Loucy (cell line): ENCODE data around the gene CCDC38.

ENCODE experiments used
- H2AFZ ChIP-seq: fragments of 200-600 bp; sonication (generic); 2 replicates; pipeline ENCODE4 v1.6.0; 2016; ENCODE audit warnings: antibody characterized with exemption, mild to moderate bottlenecking, low read length, moderate library complexity
- H3F3A ChIP-seq: fragments of 200-600 bp; 2 replicates; pipeline ENCODE4 v1.6.0; 2016; ENCODE audit warnings: antibody characterized with exemption, low read depth, mild to moderate bottlenecking
- H3K27me3 ChIP-seq: fragments of 200-600 bp; sonication (generic); 2 replicates; pipeline ENCODE4 v1.6.1; 2014; ENCODE audit warnings: low read length, mild to moderate bottlenecking; ENCODE audit not compliant: insufficient read depth, poor library complexity, severe bottlenecking
- H3K36me3 ChIP-seq: fragments of 200-600 bp; sonication (generic); 2 replicates; pipeline ENCODE4 v1.6.1; 2016; ENCODE audit warnings: low read length; ENCODE audit not compliant: insufficient read depth
- H3K4me1 ChIP-seq: fragments of 200-600 bp; sonication (generic); 2 replicates; pipeline ENCODE4 v1.5.1; 2014; ENCODE audit warnings: low read length, mild to moderate bottlenecking; ENCODE audit not compliant: insufficient read depth, poor library complexity, severe bottlenecking
- H3K4me2 ChIP-seq: fragments of 200-600 bp; sonication (generic); 2 replicates; pipeline ENCODE4 v1.6.0; 2014; ENCODE audit warnings: antibody characterized with exemption, low read length, low read depth, mild to moderate bottlenecking; ENCODE audit not compliant: poor library complexity, severe bottlenecking
- H3K4me3 ChIP-seq: fragments of 200-600 bp; sonication (generic); 2 replicates; pipeline ENCODE4 v1.5.1; 2014; ENCODE audit warnings: low read length, mild to moderate bottlenecking, mixed read lengths; ENCODE audit not compliant: poor library complexity, severe bottlenecking
- H3K79me2 ChIP-seq: fragments of 200-600 bp; sonication (generic); 2 replicates; pipeline ENCODE4 v1.6.1; 2014; ENCODE audit warnings: low read length; ENCODE audit not compliant: insufficient read depth
- H3K9ac ChIP-seq: fragments of 200-600 bp; sonication (generic); 2 replicates; pipeline ENCODE4 v1.6.0; 2014; ENCODE audit warnings: mild to moderate bottlenecking, low read depth, low read length, moderate library complexity; ENCODE audit not compliant: poor library complexity, severe bottlenecking
- H3K9me2 ChIP-seq: fragments of 200-600 bp; sonication (generic); replicated peaks from 2 replicates; pipeline ENCODE4 v1.6.1; 2016; ENCODE audit warnings: low read depth, low read length, mixed read lengths
- H3K9me3 ChIP-seq: fragments of 200-600 bp; sonication (generic); 2 replicates; pipeline ENCODE4 v1.6.1; 2014; ENCODE audit warnings: mild to moderate bottlenecking, antibody characterized with exemption, low read length, low read depth; ENCODE audit not compliant: insufficient read depth
- H4K20me1 ChIP-seq: fragments of 200-600 bp; sonication (generic); 2 replicates; pipeline ENCODE4 v1.6.0; 2014; ENCODE audit warnings: antibody characterized with exemption, low read length, mild to moderate bottlenecking; ENCODE audit not compliant: insufficient read depth, poor library complexity, severe bottlenecking
- CTCF ChIP-seq: fragments of 200-600 bp; sonication (generic); conservative IDR thresholded peaks from 2 replicates; pipeline ENCODE4 v1.5.1; 2014; ENCODE audit warnings: mild to moderate bottlenecking, antibody characterized with exemption, low read length
- EZH2phosphoT487 ChIP-seq: fragments of 200-600 bp; IDR thresholded peaks from 2 replicates; pipeline ENCODE4 v1.6.1; 2018; ENCODE audit warnings: antibody characterized with exemption, mild to moderate bottlenecking, moderate library complexity, borderline replicate concordance

The CCDC38 gene

DNA sequence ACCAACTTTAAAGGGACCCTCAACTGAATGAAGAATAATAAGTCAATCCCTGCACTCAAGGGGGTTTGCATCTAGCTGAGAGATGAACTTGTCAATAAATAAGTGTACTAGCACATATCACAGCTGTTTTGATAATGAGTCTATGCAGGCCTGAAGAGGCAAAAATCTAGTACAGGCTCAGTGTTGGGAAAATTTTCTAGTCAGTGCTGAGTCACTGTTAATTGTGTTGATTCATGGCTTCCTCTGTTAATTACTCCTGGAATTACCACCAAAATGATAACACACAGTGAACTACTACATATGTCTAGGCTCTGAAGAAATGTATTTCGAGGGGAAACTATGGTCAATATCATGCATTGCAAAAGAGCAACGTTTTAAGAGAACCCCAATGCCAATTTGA is 64.8 kb downstream of the CCDC38 start:
- Histone ChIP-seq H3K9me2 (no peaks in the 10 kb centered on the region), H3K4me3 (no peak overlapping the region), H4K20me1 (no peaks in the 10 kb centered on the region), H3K4me1 (no peaks in the 10 kb centered on the region), H3K9me3 (no peaks in the 10 kb centered on the region), H3K9ac (no peak overlapping the region), H3K79me2 (no peaks in the 10 kb centered on the region), H3K36me3 (no peaks in the 10 kb centered on the region), H2AFZ (no peak overlapping the region), H3F3A (no peaks in the 10 kb centered on the region), H3K27me3 (no peaks in the 10 kb centered on the region), H3K4me2 (no peak overlapping the region)
- TF ChIP-seq CTCF: no peak
- TF ChIP-seq EZH2phosphoT487: no peak

- Histone ChIP-seq H4K20me1 (no peaks in the 10 kb centered on the region), H3K9me3 (no peaks in the 10 kb centered on the region), H3K9ac (no peak overlapping the region), H3K27me3 (no peaks in the 10 kb centered on the region), H3K4me2 (no peak overlapping the region), H3K9me2 (no peaks in the 10 kb centered on the region), H3K36me3 (no peaks in the 10 kb centered on the region; the same call in 1 of the 2 replicates), H3K4me3 (no peak overlapping the region), H3K4me1 (no peaks in the 10 kb centered on the region), H3F3A (no peaks in the 10 kb centered on the region), H2AFZ (no peak overlapping the region), H3K79me2 (no peaks in the 10 kb centered on the region)
- TF ChIP-seq EZH2phosphoT487 (no peak), CTCF (no peak)
These were observed 68.0 kb downstream of the CCDC38 start for GRCh38 chr12:95874452-95874851.

DNA sequence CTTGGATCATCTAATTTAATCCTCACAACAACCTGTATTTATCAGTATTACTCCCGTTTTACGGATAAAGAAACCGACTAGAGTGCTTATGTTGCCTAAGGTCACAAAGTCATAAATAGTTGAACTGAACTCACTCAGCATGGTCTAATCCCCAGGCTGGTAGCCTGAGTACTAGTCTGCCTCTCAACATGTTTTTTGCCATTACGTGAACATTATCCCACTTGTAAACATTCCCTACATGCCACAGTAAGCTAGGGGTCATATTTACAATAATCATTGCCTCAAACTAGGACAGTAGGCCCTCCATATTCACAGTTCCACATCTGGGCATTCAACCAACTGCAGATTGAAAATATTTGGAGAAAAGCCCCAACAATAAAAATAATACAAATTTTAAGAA is 71.5 kb downstream of the CCDC38 start:
- no peaks in the 10 kb centered on the region for H3K27me3 ChIP-seq
- H3K9me3 ChIP-seq: no peaks in the 10 kb centered on the region
- no peaks in the 10 kb centered on the region for H3K4me1 ChIP-seq
- H2AFZ ChIP-seq: no peak overlapping the region
- H3K4me2 ChIP-seq: no peak overlapping the region
- H4K20me1 ChIP-seq: no peaks in the 10 kb centered on the region
- H3K9ac ChIP-seq: no peak overlapping the region
- peaks cover 24% of the 10 kb centered on the region; the same call in 1 of the 2 replicates for H3K36me3 ChIP-seq
- H3F3A ChIP-seq: no peaks in the 10 kb centered on the region
- H3K79me2 ChIP-seq: no peaks in the 10 kb centered on the region
- H3K9me2 ChIP-seq: no peaks in the 10 kb centered on the region
- TF ChIP-seq EZH2phosphoT487: no peak
- no peak overlapping the region for H3K4me3 ChIP-seq

DNA sequence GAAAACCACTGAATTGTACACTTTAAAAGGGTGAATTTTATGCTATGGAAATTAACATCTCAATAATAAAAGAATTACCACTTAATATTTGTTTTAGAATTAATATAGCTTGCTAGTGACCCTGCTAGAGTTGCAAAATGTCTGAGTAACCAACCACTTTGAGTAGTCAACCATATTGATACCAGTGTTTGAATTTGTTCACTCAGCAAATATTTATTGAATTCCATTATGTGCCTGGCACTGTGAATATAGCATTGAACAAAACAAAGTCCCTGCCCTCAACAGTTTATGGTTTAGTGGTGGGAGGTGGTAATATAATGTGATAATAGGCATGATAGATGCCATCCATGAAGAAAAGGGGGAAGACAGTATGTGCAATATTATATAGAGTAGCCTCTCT is 79.1 kb downstream of the CCDC38 start:
- no peaks in the 10 kb centered on the region for H3K27me3 ChIP-seq
- no peaks in the 10 kb centered on the region for H3K9me2 ChIP-seq
- H3K9me3 ChIP-seq: peaks cover 13% of the 10 kb centered on the region
- TF ChIP-seq CTCF: no peak
- 0 out of 2 replicates have a peak, but pooled peaks cover 3% of the 10 kb centered on the region for H3F3A ChIP-seq
- peak overlapping the region; percentile 51 for H3K4me2 ChIP-seq
- H4K20me1 ChIP-seq: peaks cover 53% of the 10 kb centered on the region
- peaks cover 60% of the 10 kb centered on the region for H3K36me3 ChIP-seq
- H2AFZ ChIP-seq: no peak overlapping the region
- peaks cover 30% of the 10 kb centered on the region for H3K4me1 ChIP-seq
- peak overlapping the region; percentile 42 for H3K4me3 ChIP-seq
- peaks cover 65% of the 10 kb centered on the region for H3K79me2 ChIP-seq
- H3K9ac ChIP-seq: no peak overlapping the region
